PC-9 (cell line): ENCODE results near the gene CFAP77. TPM values are rescaled to one million over a fixed set of nuclear protein-coding genes. Genes with fewer than 3 reads are reported as not detected.

ENCODE experiments used
- BruUV-seq: library from RNA; stranded (reverse); fragments of 400-500 nt; replicated peaks from 2 replicates; lab custom pipeline; 2021; lab: Mats Ljungman, UMichigan
- CTCF ChIA-PET: fragments of 300-600 bp; sonication (Branson Sonifier 250); formaldehyde crosslinking; loops from one replicate; lab custom pipeline; 2022; ENCODE audit warnings: antibody characterized with exemption; lab: Charles Lee
- POLR2A ChIA-PET: fragments of 300-600 bp; sonication (Branson Sonifier 250); formaldehyde crosslinking; loops from one replicate; lab custom pipeline; 2022; ENCODE audit warnings: antibody characterized with exemption; ENCODE audit not compliant: unreplicated experiment; lab: Charles Lee
- DNase-seq, 2 experiments: peaks; one replicate each; pipeline versions ENCODE4 v3.0.0 to v3.0.0-alpha.2; 2015 to 2022; ENCODE audit warnings: mixed read lengths in 1 of 2
- H2AFZ ChIP-seq: fragments of 200-600 bp; sonication (generic); 2 replicates; pipeline ENCODE4 v1.8.1; 2017; ENCODE audit warnings: antibody characterized with exemption
- H3F3A ChIP-seq: fragments of 200-600 bp; sonication (generic); 2 replicates; pipeline ENCODE4 v1.8.1; 2017; ENCODE audit warnings: antibody characterized with exemption, mild to moderate bottlenecking, low read depth; ENCODE audit not compliant: insufficient read depth
- H3K27ac ChIP-seq: fragments of 200-600 bp; sonication (generic); 2 replicates; pipeline ENCODE4 v1.6.1; 2016; ENCODE audit warnings: mixed run types
- H3K27me3 ChIP-seq: fragments of 200-600 bp; sonication (generic); 2 replicates; pipeline ENCODE4 v1.6.1; 2016; ENCODE audit warnings: low read depth, mixed run types; ENCODE audit not compliant: insufficient read depth
- H3K36me3 ChIP-seq: fragments of 200-600 bp; sonication (generic); 2 replicates; pipeline ENCODE4 v1.6.1; 2016; ENCODE audit warnings: low read depth, mixed run types
- H3K4me1 ChIP-seq: fragments of 200-600 bp; sonication (generic); replicated peaks from 2 replicates; pipeline ENCODE4 v1.6.1; 2016; ENCODE audit warnings: mixed run types; ENCODE audit not compliant: insufficient read depth
- H3K4me2 ChIP-seq: fragments of 200-600 bp; sonication (generic); 2 replicates; pipeline ENCODE4 v1.6.1; 2017; ENCODE audit warnings: mixed run types
- H3K4me3 ChIP-seq: fragments of 200-600 bp; sonication (generic); 2 replicates; pipeline ENCODE4 v1.6.1; 2016; ENCODE audit warnings: mixed run types
- H3K79me2 ChIP-seq: fragments of 200-600 bp; sonication (generic); 2 replicates; pipeline ENCODE4 v1.6.1; 2017; ENCODE audit warnings: low read depth, mixed run types
- H3K9me2 ChIP-seq: fragments of 200-600 bp; sonication (generic); 2 replicates; pipeline ENCODE4 v1.8.1; 2017; ENCODE audit warnings: mild to moderate bottlenecking; ENCODE audit not compliant: insufficient read depth
- H3K9me3 ChIP-seq: fragments of 200-600 bp; sonication (generic); 2 replicates; pipeline ENCODE4 v1.8.1; 2016; ENCODE audit warnings: low read depth; ENCODE audit not compliant: insufficient read depth
- H4K20me1 ChIP-seq: fragments of 200-600 bp; sonication (generic); 2 replicates; pipeline ENCODE4 v1.8.1; 2017; ENCODE audit not compliant: insufficient read depth
- EZH2 ChIP-seq: fragments of 200-600 bp; sonication (generic); IDR thresholded peaks from 2 replicates; pipeline ENCODE4 v1.8.0; 2017; ENCODE audit warnings: antibody characterized with exemption, low read depth
- intact Hi-C: fragments of 100-400 bp; cut with micrococcal nuclease; formaldehyde crosslinking; loops from one replicate; pipeline ENCODE4 v1.10.0; 2022; ENCODE audit not compliant: unreplicated experiment
- total RNA-seq: library from RNA; stranded (reverse); gene quantifications from 2 replicates; pipeline ENCODE4 v1.2.3, GENCODE V29; 2021
- TF ChIP-seq, protein P1 (sequence below): fragments of 200-600 bp; sonication (generic); conservative IDR thresholded peaks from 2 replicates; pipeline ENCODE4 v1.6.1; 2017; ENCODE audit warnings: mixed run types, antibody characterized with exemption, mild to moderate bottlenecking, moderate library complexity

Gene CFAP77
- total RNA-seq, 1 experiment from 2014 or later = not detected

DNA sequence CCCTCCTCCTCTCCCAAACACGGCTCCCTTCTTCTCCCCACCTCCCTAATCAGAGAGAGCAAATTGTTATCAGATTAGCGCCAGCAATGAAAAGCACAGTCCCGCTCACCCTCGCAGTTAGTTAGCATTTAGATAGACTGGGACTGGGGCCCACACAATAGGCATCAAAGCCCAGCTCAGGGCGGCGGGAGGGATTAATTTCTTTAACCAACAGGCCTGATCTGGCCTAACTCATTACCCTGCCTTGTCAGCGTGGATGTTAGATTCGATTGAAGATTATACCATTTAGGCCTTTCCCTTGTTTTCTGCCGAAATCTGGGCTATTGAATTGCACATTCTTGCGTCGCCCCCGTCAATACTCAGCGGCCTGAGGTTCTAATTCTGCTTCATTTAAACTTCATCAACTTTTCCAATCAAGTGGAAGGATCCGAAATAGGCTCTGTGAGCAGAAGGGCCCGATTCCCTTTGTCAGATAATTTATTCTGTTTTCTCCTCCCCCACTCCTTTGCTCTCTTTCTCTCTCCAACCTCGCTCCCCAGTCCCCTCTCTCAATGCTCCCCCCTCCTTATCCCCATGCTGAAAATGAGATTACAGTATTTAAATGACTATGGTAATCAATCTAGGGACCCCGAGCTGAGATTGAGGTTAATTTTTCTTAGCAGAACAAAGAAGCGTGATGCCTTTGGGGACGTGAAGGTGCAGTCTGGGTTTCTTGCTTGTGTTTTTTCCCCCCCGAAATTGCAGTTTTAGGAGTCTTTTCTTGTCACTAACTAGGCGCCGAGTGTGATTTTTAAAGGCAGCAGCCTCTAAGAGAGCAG, 15.1 kb downstream of the CFAP77 start:
- Histone ChIP-seq H3K27me3 (peaks cover 98% of the 10 kb centered on the region), H3K4me1 (no peaks in the 10 kb centered on the region), H3K9me3 (no peaks in the 10 kb centered on the region), H3K9me2 (no peaks in the 10 kb centered on the region), H3K27ac (no peak overlapping the region), H3K79me2 (no peaks in the 10 kb centered on the region), H3F3A (peaks cover 3% of the 10 kb centered on the region; the same call in 1 of the 2 replicates), H2AFZ (no peak overlapping the region), H3K4me3 (no peak overlapping the region), H3K36me3 (no peaks in the 10 kb centered on the region), H3K4me2 (no peak overlapping the region), H4K20me1 (0 out of 2 replicates have a peak, but pooled peaks cover 3% of the 10 kb centered on the region)
- ChIA-PET POLR2A (interaction anchor here (0.7 kb wide), 1 partner anchor 148 kb away, joined by 4 read pairs; no protein-coding TSS in a partner anchor), CTCF (interaction anchor here (0.6 kb wide), 1 partner anchor 139 kb away, joined by 8 read pairs; no protein-coding TSS in a partner anchor)
- DNase-seq = no peak
- no TSS peak for BruUV-seq
- intact Hi-C loops = no loop called here
- TF ChIP-seq EZH2 = no peak
- TF ChIP-seq, protein P1, sequence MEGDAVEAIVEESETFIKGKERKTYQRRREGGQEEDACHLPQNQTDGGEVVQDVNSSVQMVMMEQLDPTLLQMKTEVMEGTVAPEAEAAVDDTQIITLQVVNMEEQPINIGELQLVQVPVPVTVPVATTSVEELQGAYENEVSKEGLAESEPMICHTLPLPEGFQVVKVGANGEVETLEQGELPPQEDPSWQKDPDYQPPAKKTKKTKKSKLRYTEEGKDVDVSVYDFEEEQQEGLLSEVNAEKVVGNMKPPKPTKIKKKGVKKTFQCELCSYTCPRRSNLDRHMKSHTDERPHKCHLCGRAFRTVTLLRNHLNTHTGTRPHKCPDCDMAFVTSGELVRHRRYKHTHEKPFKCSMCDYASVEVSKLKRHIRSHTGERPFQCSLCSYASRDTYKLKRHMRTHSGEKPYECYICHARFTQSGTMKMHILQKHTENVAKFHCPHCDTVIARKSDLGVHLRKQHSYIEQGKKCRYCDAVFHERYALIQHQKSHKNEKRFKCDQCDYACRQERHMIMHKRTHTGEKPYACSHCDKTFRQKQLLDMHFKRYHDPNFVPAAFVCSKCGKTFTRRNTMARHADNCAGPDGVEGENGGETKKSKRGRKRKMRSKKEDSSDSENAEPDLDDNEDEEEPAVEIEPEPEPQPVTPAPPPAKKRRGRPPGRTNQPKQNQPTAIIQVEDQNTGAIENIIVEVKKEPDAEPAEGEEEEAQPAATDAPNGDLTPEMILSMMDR = no peak

DNA sequence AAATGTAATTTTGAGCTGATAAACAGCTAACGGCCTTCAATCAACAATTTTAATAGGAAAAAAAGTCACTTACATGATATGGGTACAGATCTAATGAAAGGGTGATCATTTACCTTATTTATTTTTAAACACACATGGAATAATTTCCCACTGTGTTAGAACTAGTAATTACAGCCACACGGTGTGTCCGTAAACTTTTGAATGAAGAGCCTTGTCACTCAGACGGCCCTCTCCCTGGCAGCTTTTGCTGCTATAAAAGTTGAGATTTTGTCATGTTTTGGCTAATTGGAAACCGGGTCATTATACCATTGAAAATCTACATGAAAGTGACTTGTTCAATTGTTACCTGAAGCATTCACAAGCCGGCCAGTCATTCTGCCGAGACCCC, 15.7 kb downstream of the CFAP77 start:
- no peaks in the 10 kb centered on the region for H3K4me1 ChIP-seq
- ChIA-PET POLR2A (no interaction called here), CTCF (interaction anchor here (0.6 kb wide), 1 partner anchor 139 kb away, joined by 8 read pairs; no protein-coding TSS in a partner anchor)
- BruUV-seq = no TSS peak
- no peaks in the 10 kb centered on the region for H3K36me3 ChIP-seq
- no peak overlapping the region for H3K4me2 ChIP-seq
- H3K9me3 ChIP-seq = no peaks in the 10 kb centered on the region
- H3K4me3 ChIP-seq = no peak overlapping the region
- DNase-seq = no peak
- H3K79me2 ChIP-seq = no peaks in the 10 kb centered on the region
- H3K27ac ChIP-seq = no peak overlapping the region
- no peak for TF ChIP-seq EZH2
- TF ChIP-seq, protein P1 = no peak
- H4K20me1 ChIP-seq = 0 out of 2 replicates have a peak, but pooled peaks cover 3% of the 10 kb centered on the region
- peaks cover 98% of the 10 kb centered on the region for H3K27me3 ChIP-seq
- intact Hi-C loops = no loop called here
- H3F3A ChIP-seq = peaks cover 3% of the 10 kb centered on the region; the same call in 1 of the 2 replicates
- H2AFZ ChIP-seq = no peak overlapping the region
- no peaks in the 10 kb centered on the region for H3K9me2 ChIP-seq

DNA sequence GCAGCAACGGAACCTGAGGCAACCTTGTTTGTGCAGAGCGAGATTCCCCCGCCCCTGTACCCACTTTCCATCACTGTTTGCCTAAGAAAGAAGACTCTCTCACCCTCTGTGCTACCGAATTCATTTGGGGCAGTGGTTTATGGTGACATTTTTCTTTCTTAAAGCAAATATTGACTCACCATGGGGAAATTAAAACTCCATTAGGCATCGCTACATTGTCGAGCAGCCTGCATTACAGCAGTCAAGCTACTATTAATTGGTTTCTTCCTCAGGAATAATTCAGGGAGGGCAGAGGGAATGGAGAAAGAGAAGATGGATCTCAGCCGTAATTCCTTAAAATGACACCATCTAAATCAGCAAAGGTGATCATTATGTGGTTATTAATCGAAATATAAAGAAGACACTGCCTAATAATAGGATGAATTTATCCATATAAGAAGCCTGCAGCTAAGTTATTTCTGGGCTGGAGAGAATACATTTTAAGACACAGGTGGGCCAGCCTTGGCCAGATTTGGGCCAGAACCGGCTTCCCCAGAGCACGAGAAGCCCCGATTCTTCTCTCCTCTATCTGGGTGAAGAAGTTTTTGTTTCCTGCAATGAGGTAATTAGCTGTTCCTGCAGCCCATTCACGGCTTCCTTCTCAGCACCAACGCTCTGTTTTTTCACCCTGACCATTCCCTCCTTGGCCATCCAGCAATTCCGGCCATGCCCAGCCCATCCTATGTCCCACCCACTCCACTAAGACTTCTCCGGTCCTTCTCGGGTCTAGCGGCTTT, 16.8 kb downstream of the CFAP77 start:
- ChIA-PET CTCF (no interaction called here), POLR2A (no interaction called here)
- Histone ChIP-seq H3K4me3 (no peak overlapping the region), H3F3A (peaks cover 3% of the 10 kb centered on the region; the same call in 1 of the 2 replicates), H3K27ac (no peak overlapping the region), H3K27me3 (peaks cover 98% of the 10 kb centered on the region), H2AFZ (no peak overlapping the region), H3K9me3 (0 out of 2 replicates have a peak, but pooled peaks cover 5% of the 10 kb centered on the region), H3K36me3 (no peaks in the 10 kb centered on the region), H3K4me1 (no peaks in the 10 kb centered on the region), H4K20me1 (0 out of 2 replicates have a peak, but pooled peaks cover 3% of the 10 kb centered on the region), H3K4me2 (no peak overlapping the region), H3K79me2 (no peaks in the 10 kb centered on the region), H3K9me2 (no peaks in the 10 kb centered on the region)
- BruUV-seq = no TSS peak
- no peak for DNase-seq
- no peak for TF ChIP-seq EZH2
- TF ChIP-seq, protein P1 = no peak
- intact Hi-C loops = no loop called here
